H1 (cell line): Measurements from ENCODE around the gene PLPPR1. TPM values are rescaled to one million over a fixed set of nuclear protein-coding genes. Genes with fewer than 3 reads are reported as not detected.

ENCODE experiments used
- CTCF ChIA-PET: fragments of 300-600 bp; sonication (Branson Sonifier 250); formaldehyde crosslinking; loops from one replicate; lab custom pipeline; 2021; ENCODE audit not compliant: partially characterized antibody; lab: Charles Lee
- POLR2A ChIA-PET: fragments of 300-600 bp; sonication (Branson Sonifier 250); formaldehyde crosslinking; loops from one replicate; lab custom pipeline; 2021; ENCODE audit warnings: inconsistent platforms; ENCODE audit not compliant: partially characterized antibody; lab: Charles Lee
- DNase-seq, 2 experiments: peaks; one replicate each; pipeline versions ENCODE4 v3.0.0 to v3.0.0-alpha.2; 2010 to 2022; ENCODE audit warnings: low spot score in 2 of 2, low read depth in 1 of 2, mixed read lengths in 1 of 2
- FAIRE-seq: peaks from 2 replicates; lab custom pipeline; 2011; peaks lifted over from hg19 to GRCh38; lab: Jason Lieb, UNC
- H2AFZ ChIP-seq: 2 replicates; pipeline ENCODE4 v1.8.1; 2012; ENCODE audit warnings: low read length, inconsistent platforms
- H2AK5ac ChIP-seq: 2 replicates; pipeline ENCODE4 v1.6.1; 2013; ENCODE audit warnings: low read depth, low read length
- H2BK120ac ChIP-seq: replicated peaks from 2 replicates; pipeline ENCODE3; 2013; ENCODE audit warnings: low read depth, low read length, inconsistent platforms
- H2BK12ac ChIP-seq: 2 replicates; pipeline ENCODE4 v1.6.1; 2013; ENCODE audit warnings: low read depth, low read length
- H2BK15ac ChIP-seq: 2 replicates; pipeline ENCODE4 v1.6.1; 2013; ENCODE audit warnings: low read length
- H2BK20ac ChIP-seq: 2 replicates; pipeline ENCODE4 v1.6.1; 2013; ENCODE audit warnings: low read length
- H2BK5ac ChIP-seq: 2 replicates; pipeline ENCODE4 v1.6.1; 2013; ENCODE audit warnings: low read depth, low read length
- H3K14ac ChIP-seq: 2 replicates; pipeline ENCODE4 v1.6.1; 2013; ENCODE audit warnings: inconsistent platforms; ENCODE audit not compliant: insufficient read length
- H3K18ac ChIP-seq: 2 replicates; pipeline ENCODE4 v1.6.1; 2013; ENCODE audit warnings: low read length; ENCODE audit errors: extremely low read depth
- H3K23ac ChIP-seq: 2 replicates; pipeline ENCODE4 v1.6.1; 2013; ENCODE audit warnings: inconsistent platforms; ENCODE audit not compliant: insufficient read length
- H3K23me2 ChIP-seq: 2 replicates; pipeline ENCODE4 v1.6.1; 2013; ENCODE audit warnings: low read depth, low read length
- H3K27ac ChIP-seq: 2 replicates; pipeline ENCODE4 v1.6.1; 2011; ENCODE audit warnings: low read depth, low read length, inconsistent platforms
- H3K27me3 ChIP-seq, 4 experiments: replicated peaks in 1 of 4; 1 replicate in 1 of 4; 2 replicates in 3 of 4; pipeline versions ENCODE4 v1.6.1 to v1.8.1; 2011 to 2013; ENCODE audit warnings: low read length in 3 of 4, mild to moderate bottlenecking in 3 of 4, inconsistent platforms in 2 of 4, mixed read lengths in 2 of 4, moderate library complexity in 1 of 4; ENCODE audit not compliant: control insufficient read depth in 3 of 4, insufficient read depth in 3 of 4; ENCODE audit errors: extremely low read depth in 1 of 4
- H3K36me3 ChIP-seq, 4 experiments: 2 replicates each; pipeline versions ENCODE4 v1.6.1 to v1.8.1; 2011 to 2013; ENCODE audit warnings: mild to moderate bottlenecking in 4 of 4, low read length in 3 of 4, moderate library complexity in 2 of 4, control low read depth in 1 of 4, inconsistent platforms in 1 of 4; ENCODE audit not compliant: insufficient read depth in 4 of 4, control insufficient read depth in 2 of 4
- H3K4ac ChIP-seq: replicated peaks from 2 replicates; pipeline ENCODE3; 2013; ENCODE audit warnings: low read length, low read depth, mixed read lengths, inconsistent platforms; ENCODE audit not compliant: insufficient read length
- H3K4me1 ChIP-seq, 4 experiments: replicated peaks in 1 of 4; 1 replicate in 1 of 4; 2 replicates in 3 of 4; pipeline versions ENCODE4 v1.6.1 to v1.8.1; 2011 to 2013; ENCODE audit warnings: low read length in 3 of 4, inconsistent platforms in 2 of 4, mixed read lengths in 1 of 4; ENCODE audit not compliant: insufficient read depth in 4 of 4, control insufficient read depth in 3 of 4
- H3K4me2 ChIP-seq, 2 experiments: 2 replicates each; pipeline versions ENCODE4 v1.6.1 to v1.8.1; 2011 to 2013; ENCODE audit warnings: low read depth in 2 of 2, low read length in 2 of 2, control low read depth in 1 of 2, inconsistent platforms in 1 of 2, mild to moderate bottlenecking in 1 of 2; ENCODE audit not compliant: insufficient read depth in 1 of 2
- H3K4me3 ChIP-seq, 4 experiments: fragments of 200-600, 300-600 bp in 1 of 4; sonication (generic), shearing (Covaris generic), sonication (Bioruptor Twin) in 1 of 4; 2 replicates each; pipeline versions ENCODE4 v1.5.1 to v1.8.1; 2011 to 2016; ENCODE audit warnings: low read length in 4 of 4, low read depth in 3 of 4, control low read depth in 2 of 4, inconsistent platforms in 2 of 4, mild to moderate bottlenecking in 2 of 4, mixed read lengths in 1 of 4, moderate library complexity in 1 of 4; ENCODE audit not compliant: insufficient read depth in 2 of 4; ENCODE audit errors: extremely low read depth in 1 of 4
- H3K56ac ChIP-seq: replicated peaks from 2 replicates; pipeline ENCODE3; 2013; ENCODE audit warnings: low read depth, mild to moderate bottlenecking, mixed read lengths, low read length, inconsistent platforms; ENCODE audit not compliant: insufficient read length
- H3K79me1 ChIP-seq: 2 replicates; pipeline ENCODE4 v1.6.1; 2013; ENCODE audit warnings: low read depth, low read length, control low read depth
- H3K79me2 ChIP-seq, 2 experiments: 2 replicates each; pipeline versions ENCODE4 v1.6.1 to v1.8.1; 2012 to 2013; ENCODE audit warnings: low read length in 2 of 2, mild to moderate bottlenecking in 2 of 2, inconsistent platforms in 1 of 2; ENCODE audit not compliant: insufficient read depth in 2 of 2, control insufficient read depth in 1 of 2
- H3K9ac ChIP-seq, 4 experiments: replicated peaks in 1 of 4; 1 replicate in 1 of 4; 2 replicates in 3 of 4; pipeline versions ENCODE4 v1.6.1 to v1.8.1; 2011 to 2013; ENCODE audit warnings: low read depth in 3 of 4, low read length in 3 of 4, control low read depth in 2 of 4, mild to moderate bottlenecking in 2 of 4, moderate library complexity in 2 of 4, inconsistent platforms in 1 of 4; ENCODE audit errors: extremely low read depth in 1 of 4
- H3K9me3 ChIP-seq, 2 experiments: 2 replicates each; pipeline versions ENCODE4 v1.6.1 to v1.8.1; 2012 to 2013; ENCODE audit warnings: mild to moderate bottlenecking in 2 of 2, moderate library complexity in 2 of 2, control low read depth in 1 of 2, inconsistent platforms in 1 of 2, low read depth in 1 of 2, low read length in 1 of 2, mixed read lengths in 1 of 2; ENCODE audit not compliant: insufficient read depth in 2 of 2
- H4K20me1 ChIP-seq, 2 experiments: replicated peaks in 1 of 2; 2 replicates each; pipeline versions ENCODE3 to v1.8.1; 2011 to 2013; ENCODE audit warnings: inconsistent platforms in 2 of 2, low read length in 2 of 2, mild to moderate bottlenecking in 1 of 2; ENCODE audit not compliant: insufficient read depth in 2 of 2, control insufficient read depth in 1 of 2
- H4K5ac ChIP-seq: 2 replicates; pipeline ENCODE4 v1.6.1; 2013; ENCODE audit warnings: low read length, low read depth, mixed read lengths, inconsistent platforms; ENCODE audit not compliant: insufficient read length
- H4K8ac ChIP-seq: 2 replicates; pipeline ENCODE4 v1.8.0; 2013; ENCODE audit warnings: mild to moderate bottlenecking, moderate library complexity, low read length, inconsistent platforms; ENCODE audit not compliant: insufficient read depth; ENCODE audit errors: extremely low read depth
- H4K91ac ChIP-seq: replicated peaks from 2 replicates; pipeline ENCODE3; 2013; ENCODE audit warnings: low read length, mixed read lengths, inconsistent platforms; ENCODE audit not compliant: insufficient read length
- ASH2L ChIP-seq: fragments of 200-600, 300-600 bp; sonication (generic); IDR thresholded peaks from one replicate; pipeline ENCODE4 v1.7.1; 2017; ENCODE audit warnings: low read length
- MAX ChIP-seq: IDR thresholded peaks from 2 replicates; pipeline ENCODE4 v1.6.1; 2012; ENCODE audit warnings: inconsistent platforms
- POLR2A ChIP-seq, 2 experiments: IDR thresholded peaks; 1 replicate in 1 of 2; 2 replicates in 1 of 2; pipeline ENCODE4 v1.6.1; 2011; ENCODE audit warnings: low read depth in 2 of 2, low read length in 2 of 2, mild to moderate bottlenecking in 2 of 2; ENCODE audit errors: control extremely low read depth in 1 of 2
- TBP ChIP-seq: IDR thresholded peaks from 2 replicates; pipeline ENCODE4 v1.6.1; 2011; ENCODE audit warnings: low read depth, low read length, improper control_type of control experiment
- WGBS, 2 experiments: shearing (Covaris generic) in 1 of 2; methylation state at CpG; one replicate each; pipeline versions ENCODE4 v1.1.6 to v1.1.7; 2013 to 2015; ENCODE audit warnings: low lambda C conversion rate in 2 of 2, mixed read lengths in 2 of 2, inconsistent platforms in 1 of 2, low coverage in 1 of 2, missing lambda C conversion rate in 1 of 2; ENCODE audit not compliant: insufficient replicate concordance in 2 of 2, insufficient coverage in 1 of 2, insufficient read length in 1 of 2; ENCODE audit errors: extremely low coverage in 1 of 2, missing lambda C conversion rate in 1 of 2; 5-methylcytosine and 5-hydroxymethylcytosine counted together
- polyA plus RNA-seq, 7 experiments: library from polyadenylated mRNA; depleted of rRNA in 3 of 7; stranded (reverse) in 5 of 7; unstranded in 2 of 7; fragments of >200 nt in 5 of 7; fragments of 200-250 nt in 2 of 7; gene quantifications; 1 replicate in 5 of 7; 2 replicates in 1 of 7; 4 replicates in 1 of 7; pipeline versions ENCODE4 v1.2.1 to v1.2.3, GENCODE V29; 2011 to 2013; ENCODE audit warnings: missing spikeins in 2 of 7, mixed read lengths in 2 of 7
- total RNA-seq: library from RNA; stranded (reverse); fragmentation: NEBNext Ultra II Directional; extraction: Animal tissue kit (Norgen Biotek cat#: 25700); gene quantifications from 2 replicates; pipeline ENCODE4 v1.2.1, GENCODE V29; 2021

The PLPPR1 gene
- total and polyA plus RNA-seq, 2 of the 8 experiments (the other 6 are each of a cell fraction or from before 2014, with no cell fraction given): 1.4 to 1.8 TPM

DNA sequence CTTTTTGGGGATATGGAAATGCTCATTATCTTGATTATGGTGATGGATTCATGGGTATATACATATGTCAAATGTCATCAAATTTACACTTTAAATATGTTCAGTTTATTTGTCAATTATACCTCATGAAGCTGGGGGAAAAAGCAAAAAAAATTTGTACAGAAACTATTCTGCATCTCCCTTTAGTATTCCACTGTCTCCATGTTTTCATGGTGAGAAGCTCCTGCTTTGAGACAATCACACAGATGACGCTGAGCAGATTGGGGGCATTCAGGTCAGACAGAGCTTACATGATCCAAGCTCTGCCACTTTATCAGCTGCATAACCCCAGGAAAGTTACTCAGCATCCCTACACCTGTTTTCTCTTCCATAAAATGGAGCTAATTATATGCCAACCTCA, 101.5 kb downstream of the PLPPR1 start:
- Histone ChIP-seq H3K23me2 (no peaks in the 10 kb centered on the region), H3K79me2 (no peaks in the 10 kb centered on the region), H2BK20ac (no peak overlapping the region), H3K4me3 (no peak overlapping the region), H3K14ac (no peak overlapping the region), H3K9me3 (peaks cover 4 to 9% of the 10 kb centered on the region in 2 experiments; a peak in 3 of 4 replicates), H3K27ac (no peak overlapping the region), H2BK120ac (no peak overlapping the region), H3K4ac (no peak overlapping the region), H3K79me1 (no peaks in the 10 kb centered on the region), H4K8ac (no peak overlapping the region), H2AK5ac (no peak overlapping the region), H3K56ac (no peak overlapping the region), H3K36me3 (no peaks in the 10 kb centered on the region), H4K91ac (no peak overlapping the region), H3K4me1 (peaks cover 0 to 3% (median 1%) of the 10 kb centered on the region in 4 experiments; a peak in 1 of 7 replicates), H3K18ac (no peak overlapping the region), H2BK15ac (no peak overlapping the region), H3K4me2 (no peak overlapping the region), H3K27me3 (no peaks in the 10 kb centered on the region), H3K23ac (no peak overlapping the region), H2BK5ac (no peak overlapping the region), H2BK12ac (no peak overlapping the region), H4K20me1 (no peaks in the 10 kb centered on the region), H2AFZ (no peak overlapping the region), H4K5ac (no peak overlapping the region), H3K9ac (no peak overlapping the region)
- POLR2A ChIA-PET: no interaction called here
- FAIRE-seq (no peak), DNase-seq (no peak)
- CTCF ChIA-PET: interaction anchor here (1.1 to 3.2 kb wide), 2 partner anchors 10 to 96 kb away, joined by 3 to 23 read pairs; no protein-coding TSS in a partner anchor
- WGBS, 2 experiments: 100% methylated on average over 1 of the region's 1 CpG; no CpG with 5 or more reads in 1 of the 2 experiments
- no peak for TF ChIP-seq MAX
- no peak for TF ChIP-seq TBP
- TF ChIP-seq POLR2A (IDR thresholded peaks at IDR 0.05; ENCODE audit: control extremely low read depth in 1 of 2, low read depth in 2 of 2, low read length in 2 of 2): no peak
- TF ChIP-seq ASH2L: no peak
